ENCODE measurements around the gene IL1RAPL1.

IL1RAPL1 gene

DNA sequence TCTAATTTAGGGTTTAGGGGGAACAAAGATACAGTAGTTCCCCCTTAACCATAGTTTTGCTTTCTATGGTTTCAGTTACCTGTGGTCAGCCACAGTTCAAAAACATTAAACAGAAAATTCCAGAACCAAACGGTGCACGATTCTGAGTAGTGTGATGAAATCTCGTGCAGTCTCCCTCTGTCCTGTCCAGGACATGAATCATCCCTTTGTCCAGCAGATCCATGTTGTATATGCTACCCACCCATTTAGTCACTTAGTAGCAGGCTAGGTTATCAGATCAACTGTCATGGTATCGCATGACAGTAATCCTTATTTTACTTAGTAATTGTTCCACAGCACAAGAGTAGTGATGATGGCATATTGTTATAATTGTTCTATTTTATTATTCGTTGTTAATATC lies 556.1 kb downstream of the IL1RAPL1 start:
- no peak for DNase-seq

DNA sequence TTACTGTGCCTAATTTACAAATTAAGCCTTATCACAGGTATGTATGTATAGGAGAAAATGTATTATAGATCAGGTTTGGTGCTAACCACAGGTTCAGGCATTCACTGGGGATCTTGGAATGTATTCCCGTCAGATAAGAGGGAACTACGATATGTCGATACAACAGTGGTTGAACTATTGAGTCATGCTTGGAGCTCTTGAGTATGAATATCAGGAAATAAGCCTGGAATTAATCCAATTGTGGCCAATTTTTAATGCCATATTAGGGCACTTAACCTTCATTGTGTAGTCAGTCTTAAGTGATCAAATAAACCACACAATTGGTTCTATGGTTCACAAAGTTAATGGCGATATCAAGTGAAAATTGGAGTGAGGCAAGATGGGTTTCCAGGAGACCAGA lies 556.5 kb downstream of the IL1RAPL1 start:
- DNase-seq = no peak

DNA sequence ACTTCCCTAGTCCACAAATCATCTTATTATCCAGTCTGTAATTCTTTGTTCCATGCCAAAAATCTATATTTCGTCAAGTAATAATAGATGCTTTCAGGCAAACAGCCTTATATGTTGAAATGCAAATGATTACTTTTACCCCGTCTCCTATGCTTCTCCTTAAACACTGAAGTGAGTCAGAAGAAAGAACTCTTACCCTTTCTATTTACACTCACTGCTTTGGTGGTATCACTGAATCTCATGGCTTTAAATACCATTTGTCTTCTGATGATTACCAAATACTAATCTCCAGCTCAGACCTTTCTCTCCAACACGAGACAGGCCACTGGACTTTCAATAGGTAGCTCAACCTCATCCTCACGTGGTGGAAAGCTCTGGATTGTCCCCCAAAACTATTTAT lies 558.1 kb downstream of the IL1RAPL1 start:
- DNase-seq = no peak

DNA sequence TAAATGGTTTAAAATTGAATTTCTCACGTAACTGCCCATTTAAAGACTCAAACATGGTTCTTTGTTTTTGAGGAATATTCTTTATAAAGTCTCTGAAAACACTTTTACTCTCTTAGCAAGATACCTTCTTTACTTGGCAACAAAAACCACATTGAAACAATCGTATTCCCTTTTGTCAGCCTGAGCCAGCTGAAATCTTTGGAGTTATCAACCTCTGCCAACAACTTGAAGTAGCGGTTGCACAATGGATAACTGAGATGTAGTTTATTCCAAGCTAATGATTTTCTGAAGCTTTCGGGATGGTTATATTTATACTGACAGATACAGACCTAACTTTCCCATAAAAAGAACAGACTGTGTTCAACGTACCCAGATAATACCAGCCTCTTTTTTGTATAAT lies 561.3 kb downstream of the IL1RAPL1 start:
- DNase-seq = no peak

DNA sequence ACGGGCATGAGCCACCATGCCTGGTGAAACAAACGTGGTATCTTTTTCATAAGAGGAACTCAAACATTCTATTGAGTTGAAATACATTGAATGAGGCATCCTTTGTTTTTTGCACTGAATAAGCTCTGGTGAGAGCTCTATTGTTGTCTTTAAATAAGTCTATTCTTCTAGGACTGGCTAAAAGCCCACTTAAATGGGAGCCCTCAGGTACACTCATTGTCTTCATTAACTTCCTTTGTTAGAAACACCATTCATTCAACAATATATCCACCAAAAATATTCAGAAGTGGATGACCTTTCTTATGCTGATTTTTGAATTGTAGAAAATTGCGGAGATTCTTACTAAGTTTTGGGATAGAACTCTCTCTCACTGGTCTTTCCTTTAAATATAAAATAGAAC lies 568.0 kb downstream of the IL1RAPL1 start:
- no peak for DNase-seq

DNA sequence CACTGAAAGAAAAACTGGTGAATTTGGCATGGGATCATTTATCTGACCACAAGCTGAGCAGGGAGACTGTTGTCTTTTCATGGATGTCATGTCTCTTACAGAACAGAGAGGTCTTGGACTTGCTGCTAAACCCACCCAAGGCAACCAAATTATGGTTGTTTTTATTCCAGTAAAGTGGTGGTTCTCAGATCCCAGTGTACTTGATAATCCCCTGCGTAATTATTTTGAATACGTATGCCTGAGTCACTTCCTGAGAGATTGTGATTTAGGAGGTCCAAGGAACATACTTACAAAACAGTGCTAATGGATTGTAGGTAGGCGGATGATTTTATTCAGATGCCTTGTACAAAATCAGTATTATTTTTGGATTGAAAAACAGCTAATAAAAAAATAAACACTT lies 585.6 kb downstream of the IL1RAPL1 start:
- DNase-seq = no peak

DNA sequence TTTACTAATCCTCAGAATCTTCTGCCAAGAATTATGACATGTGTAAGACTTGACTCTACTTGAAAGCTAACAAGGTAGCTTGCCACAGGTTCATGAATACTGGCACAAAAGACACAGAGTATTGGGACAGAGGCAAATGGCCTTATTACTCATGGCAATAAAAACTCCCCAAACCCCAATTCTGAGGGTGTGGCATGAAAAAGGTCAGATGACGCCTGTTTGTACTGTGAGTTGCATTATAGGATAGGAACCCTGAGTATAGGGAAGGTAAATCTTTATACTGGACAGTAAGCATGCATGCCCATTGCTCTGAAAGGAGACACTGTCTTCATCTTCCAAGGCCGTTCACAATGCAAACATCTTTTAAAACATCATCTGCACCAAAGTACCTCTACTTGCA lies 600.0 kb downstream of the IL1RAPL1 start:
- no peak for DNase-seq

DNA sequence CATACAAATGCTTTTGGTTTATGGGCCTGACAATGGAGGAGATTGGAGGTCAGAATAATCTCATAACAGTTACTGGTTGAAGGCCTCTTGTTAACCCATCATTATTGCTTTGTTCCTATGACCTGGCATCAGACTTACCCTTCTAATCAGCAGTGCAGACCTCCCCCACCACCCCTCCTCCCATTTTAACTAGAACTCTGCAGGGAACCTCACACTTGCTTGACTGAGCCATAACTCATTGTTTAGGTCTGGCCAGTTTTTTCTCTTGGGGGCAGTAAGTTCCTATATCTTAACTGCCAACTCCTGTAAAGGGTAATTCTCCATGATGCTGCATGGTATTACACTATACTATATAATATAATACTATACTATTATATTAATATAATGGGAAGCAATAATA lies 609.3 kb downstream of the IL1RAPL1 start:
- DNase-seq = no peak

DNA sequence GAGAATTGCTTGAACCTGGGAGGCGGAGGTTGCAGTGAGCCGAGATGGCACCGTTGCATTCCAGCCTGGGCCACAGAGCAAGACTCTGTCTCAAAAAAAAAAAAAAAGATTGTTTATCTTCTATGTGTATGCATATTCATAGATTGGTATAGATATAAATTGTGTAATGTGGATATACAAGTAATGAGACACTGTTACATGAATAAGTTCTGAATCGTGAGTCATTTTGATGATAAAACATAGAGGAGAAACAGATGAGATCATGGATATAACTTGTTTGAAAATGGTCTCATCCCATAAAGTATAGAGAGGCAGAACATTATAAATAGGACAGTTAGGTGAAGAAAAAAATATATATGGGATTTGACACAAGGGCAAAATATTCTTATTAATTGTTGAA lies 628.0 kb downstream of the IL1RAPL1 start:
- no peak for DNase-seq

DNA sequence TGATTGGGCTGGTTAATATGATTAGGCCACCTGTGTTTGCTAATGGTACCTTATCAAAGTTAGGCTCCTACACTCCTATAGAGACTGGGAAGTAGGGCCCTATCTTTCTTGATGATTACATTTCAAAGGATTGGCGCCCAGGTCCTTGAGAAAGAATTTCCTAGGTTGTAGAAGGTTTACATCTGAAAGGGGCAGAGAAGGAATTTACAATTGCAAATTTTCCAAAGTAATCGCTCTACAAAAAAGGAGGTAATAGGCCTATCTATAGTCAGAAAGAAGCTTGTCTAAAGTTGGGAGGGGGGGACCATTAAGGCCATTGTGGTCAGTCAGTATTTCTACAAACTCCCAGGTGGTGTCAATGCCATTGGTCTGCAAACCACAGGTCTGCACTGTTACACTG lies 638.4 kb downstream of the IL1RAPL1 start:
- no peak for DNase-seq

DNA sequence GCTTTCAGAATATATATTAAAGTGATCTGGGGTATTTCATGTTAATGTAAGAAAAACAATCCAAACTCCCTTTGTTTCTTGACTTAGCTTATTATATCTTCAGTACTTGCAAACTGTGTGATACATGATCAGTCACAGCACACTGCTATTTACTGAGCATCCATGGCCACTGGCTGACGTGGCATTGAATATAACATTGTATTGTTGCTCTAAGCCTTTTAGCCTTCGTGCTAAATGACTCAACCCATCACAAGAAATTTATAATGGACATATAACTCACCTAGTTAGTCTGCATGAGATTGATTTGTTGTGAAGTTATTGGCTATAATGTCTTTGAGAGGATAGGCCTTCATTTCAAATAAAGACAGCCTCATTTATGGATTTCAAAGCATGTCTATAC lies 642.6 kb downstream of the IL1RAPL1 start:
- no peak for DNase-seq

DNA sequence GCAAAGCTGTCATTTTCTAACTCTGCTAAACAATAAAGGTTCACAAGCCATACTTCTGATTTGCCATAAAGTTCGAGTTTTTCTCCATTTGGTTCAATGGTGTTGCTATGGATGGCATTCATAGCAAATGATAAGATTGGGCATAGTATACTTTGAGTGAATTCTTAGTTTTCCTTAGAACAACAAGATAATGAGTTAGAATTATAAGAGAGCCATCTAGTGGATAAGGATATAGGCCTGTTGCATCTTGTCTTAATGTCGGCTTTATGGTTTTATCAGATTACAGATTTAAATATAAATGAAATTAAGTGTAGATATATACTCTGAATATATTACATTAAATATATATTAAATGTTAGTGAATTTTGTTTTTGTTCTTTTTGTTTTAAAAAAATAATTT lies 644.6 kb downstream of the IL1RAPL1 start:
- DNase-seq = no peak

DNA sequence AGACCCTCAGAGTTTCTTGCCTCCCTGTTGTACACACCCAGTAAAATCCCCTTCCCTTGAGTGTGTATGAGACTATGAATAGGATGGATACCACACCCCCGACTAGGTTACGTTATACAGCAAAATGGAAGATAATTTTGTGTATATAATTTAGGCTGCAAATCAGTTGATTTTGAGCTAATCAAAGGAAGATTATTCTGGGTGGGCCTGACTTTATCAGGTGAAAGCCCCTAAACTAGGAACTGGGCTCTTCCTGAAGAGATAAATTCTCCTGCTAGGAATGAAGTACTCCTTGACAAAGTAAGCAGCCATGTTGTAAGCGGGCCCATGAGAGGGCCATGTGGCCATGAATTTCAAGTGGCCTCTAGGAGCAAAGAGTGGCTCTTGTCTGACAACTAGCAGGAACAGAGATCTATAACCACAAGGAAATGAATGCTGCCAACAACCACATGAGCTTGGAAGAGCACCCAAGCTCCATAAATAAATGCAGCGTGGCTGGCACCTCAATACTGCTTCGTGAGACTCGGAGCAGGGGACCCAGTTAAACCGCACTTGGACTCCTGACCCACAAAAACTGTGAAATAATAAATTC lies 646.4 kb downstream of the IL1RAPL1 start:
- DNase-seq = peak; percentile 66

DNA sequence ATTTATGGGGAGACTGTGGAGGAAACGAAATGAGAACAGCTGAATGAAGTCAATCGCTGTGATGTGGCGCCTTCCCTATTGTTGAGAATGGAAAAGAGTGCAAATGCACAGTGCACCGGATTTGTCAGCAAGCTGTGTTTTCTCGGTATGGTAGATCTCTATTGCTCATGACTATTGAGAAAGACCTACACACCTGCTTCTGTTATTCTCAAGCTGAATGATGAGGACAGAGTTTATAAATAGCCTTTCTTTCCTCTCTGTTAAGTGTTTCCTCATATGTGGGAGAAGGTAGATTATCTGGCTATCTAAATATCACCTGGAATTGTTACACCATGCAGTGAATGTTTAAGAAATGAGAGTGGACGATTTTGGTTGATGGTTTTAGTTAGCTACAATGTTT lies 650.7 kb downstream of the IL1RAPL1 start:
- peak; percentile 63 for DNase-seq

DNA sequence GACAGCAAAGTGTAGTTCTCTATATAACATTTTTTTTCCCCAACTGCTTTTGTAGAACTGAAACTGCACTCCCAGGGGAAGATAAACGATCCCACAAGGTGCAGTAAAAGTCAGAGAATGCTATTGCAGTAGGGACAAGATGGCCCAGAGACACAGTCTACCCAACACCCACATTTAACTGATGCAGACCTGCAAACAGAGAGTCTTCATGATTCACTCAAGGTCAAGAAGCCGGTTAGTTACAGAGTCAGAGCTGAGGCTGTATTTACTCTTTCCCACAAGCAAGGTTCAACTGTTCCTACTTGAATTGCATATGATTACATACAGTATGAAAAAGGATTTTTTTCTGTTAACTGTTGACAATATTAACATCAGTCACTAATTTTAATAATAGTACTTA lies 654.6 kb downstream of the IL1RAPL1 start:
- DNase-seq = no peak

DNA sequence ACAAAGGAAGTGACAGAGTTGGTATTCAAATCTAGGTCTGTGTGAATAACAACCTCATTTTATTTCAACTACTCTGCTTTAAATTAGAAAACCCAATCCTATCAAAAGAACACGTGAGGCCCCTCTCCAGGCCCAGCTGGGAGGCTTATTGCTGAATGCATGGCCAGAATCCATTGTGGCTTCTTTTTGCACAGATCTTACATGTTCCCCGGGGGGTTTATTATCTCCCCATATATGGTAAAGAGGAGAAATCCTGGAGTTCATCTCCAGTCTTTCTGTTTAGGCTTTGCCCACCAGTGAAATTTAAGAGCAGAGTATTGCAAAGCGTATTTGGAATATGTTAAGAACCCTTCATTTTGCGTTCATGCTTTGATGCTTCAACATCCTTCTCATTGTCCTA lies 655.6 kb downstream of the IL1RAPL1 start:
- DNase-seq = no peak

DNA sequence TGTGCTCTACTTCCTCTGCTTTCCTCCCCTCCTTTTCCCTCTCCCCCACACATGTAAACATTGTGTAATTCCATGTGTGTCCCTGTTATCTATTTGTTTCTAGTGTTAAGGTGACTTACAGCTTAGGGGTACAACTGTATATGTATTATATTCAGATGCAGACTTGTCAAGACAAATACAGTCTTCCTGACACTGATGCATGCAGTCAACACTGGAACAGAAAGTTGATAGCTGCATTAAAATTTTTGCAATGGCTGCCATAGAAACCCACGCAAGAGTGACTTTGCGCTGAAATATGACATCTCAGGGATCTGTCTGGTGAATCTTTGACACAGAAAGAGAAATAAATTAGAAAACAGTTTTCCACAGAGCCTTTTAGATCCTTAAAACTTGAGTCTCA lies 656.7 kb downstream of the IL1RAPL1 start:
- no peak for DNase-seq

DNA sequence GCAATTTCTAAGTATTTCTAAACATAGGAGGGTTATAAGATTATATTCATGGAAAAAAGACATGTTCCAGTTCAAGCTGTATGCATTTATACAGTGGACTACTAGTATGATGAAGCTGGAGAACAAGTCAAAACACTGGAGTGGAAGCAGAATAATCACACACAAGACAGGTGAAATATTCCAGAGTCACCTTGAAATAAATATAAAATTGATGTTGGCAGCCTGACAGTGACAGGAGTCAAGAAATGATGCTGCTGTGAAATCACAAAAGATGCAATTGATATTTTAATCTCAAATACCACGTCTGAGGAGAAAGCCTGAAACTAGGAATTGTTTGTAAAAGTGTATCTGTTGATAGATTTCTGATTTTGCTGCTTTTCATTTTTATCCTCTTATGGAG lies 667.3 kb downstream of the IL1RAPL1 start:
- DNase-seq = no peak

DNA sequence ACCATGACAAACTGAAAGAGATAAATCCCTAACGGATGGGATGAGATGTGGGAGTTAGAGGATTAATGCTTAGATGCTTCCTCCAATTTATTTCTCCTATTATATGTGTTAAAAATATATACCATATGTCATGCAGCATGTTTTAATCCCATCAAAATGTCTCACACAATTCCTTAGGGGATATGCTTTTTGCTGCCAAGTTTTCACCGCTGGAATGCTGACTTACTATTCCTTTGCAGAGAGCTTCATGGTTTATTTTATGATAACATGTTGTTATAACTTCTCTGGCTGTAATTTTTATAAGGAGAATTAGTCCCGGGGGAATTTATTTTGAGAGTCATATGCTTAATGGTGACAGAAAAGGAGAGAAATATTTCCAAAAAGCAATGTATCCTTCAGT lies 670.3 kb downstream of the IL1RAPL1 start:
- no peak for DNase-seq

DNA sequence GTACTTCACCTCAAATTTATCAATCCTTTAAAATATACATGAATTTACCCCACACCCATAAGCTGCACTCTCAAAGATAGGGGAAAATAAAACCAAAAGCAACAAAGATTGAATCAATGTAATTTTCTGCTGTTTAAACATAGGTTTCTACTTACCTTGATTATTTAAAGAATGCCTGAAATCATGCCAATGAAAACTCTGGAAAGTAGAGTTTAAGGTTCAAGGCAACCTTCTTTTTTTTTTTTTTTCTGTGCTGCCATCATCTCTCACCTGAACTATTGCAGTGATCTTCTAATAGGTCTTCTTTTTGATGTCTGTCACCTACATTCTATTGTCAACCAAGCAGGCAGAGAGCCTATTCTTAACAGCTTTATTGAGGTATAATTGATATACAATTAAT lies 682.1 kb downstream of the IL1RAPL1 start:
- DNase-seq = no peak

DNA sequence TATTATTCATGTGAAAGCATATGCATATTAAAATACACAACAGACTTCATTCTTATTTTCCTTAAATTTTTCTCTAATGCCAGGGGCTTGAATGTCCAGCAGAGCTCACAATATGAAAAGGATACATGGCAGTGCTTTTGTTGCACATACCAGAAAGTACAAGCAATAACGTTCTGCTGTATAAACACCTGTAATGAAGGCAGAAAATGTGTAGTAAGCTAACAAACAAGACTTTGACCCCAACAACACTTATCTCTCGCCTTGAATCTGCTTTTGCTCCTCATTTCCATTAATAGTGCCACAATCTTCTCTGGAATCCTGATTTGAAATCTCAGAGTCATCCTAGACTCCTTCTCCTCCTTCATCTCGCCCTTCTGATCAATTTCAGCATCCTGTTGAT lies 687.3 kb downstream of the IL1RAPL1 start:
- DNase-seq = no peak

DNA sequence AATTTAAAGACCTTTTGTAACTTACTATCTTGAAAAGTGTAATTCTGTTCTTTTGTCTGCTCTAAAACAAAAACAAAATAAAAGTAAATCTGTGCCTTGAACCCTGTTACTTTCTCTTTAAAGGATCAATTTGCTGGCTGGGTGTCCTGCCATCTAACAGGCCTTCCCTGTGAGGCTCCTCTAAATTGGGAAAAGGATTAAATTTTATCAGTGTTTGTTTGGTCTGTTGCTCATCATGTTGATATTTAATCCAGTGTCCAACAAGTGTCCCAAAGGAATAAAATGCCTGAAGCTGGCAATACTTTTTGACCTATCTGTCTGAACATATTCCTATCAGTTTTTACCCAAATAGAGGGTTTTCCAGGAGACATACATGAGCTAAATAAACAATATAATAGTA lies 688.7 kb downstream of the IL1RAPL1 start:
- DNase-seq = no peak

DNA sequence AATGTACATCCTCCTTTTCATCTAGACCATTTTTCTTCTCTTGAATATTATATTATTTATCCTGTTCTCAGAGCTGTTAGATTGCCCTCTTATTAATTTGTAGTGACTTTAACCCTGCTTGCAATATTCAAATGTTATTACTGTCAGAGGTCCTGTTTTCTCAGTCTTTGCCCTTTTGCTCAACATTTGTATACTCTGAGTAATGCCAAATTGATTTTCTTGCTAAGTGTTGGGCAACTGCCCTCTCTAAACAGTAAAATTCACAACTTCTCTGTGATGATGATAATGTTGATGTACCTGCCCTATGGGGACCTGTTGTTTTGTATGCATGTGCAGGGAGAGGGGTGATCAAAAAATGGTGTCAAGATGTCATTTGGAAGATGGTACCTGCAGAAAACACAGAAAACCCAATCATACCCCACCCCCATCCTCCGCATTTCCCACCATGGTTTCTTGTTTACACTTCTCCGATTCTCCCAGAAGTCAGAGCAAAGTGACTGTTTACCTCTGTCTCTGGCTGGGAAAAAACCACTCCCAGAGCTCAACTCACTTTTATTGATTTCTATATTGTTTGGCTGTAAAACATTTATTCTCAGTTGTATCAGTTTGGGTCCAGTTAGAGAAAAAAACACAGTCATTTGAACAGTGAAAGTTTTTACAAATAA lies 694.0 kb downstream of the IL1RAPL1 start:
- no peak for DNase-seq

DNA sequence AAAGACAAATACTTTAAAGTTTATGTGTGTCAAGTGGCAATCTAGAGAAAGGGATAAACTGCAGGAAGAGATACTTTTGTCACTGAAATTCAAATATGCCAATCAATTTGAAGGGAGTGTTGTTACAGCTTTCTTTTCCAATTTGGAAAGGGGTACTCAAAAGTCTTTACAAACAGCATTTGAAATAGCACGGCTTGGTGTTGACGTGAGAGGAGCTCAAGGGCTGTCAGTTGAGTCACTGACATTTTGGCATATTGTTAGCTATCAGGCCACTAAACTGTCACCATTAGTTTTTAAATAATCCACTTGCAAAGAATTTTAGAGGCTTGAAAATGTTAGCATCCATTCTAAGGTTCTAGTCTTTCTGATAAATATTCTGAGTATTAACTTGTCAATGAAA lies 698.4 kb downstream of the IL1RAPL1 start:
- no peak for DNase-seq

DNA sequence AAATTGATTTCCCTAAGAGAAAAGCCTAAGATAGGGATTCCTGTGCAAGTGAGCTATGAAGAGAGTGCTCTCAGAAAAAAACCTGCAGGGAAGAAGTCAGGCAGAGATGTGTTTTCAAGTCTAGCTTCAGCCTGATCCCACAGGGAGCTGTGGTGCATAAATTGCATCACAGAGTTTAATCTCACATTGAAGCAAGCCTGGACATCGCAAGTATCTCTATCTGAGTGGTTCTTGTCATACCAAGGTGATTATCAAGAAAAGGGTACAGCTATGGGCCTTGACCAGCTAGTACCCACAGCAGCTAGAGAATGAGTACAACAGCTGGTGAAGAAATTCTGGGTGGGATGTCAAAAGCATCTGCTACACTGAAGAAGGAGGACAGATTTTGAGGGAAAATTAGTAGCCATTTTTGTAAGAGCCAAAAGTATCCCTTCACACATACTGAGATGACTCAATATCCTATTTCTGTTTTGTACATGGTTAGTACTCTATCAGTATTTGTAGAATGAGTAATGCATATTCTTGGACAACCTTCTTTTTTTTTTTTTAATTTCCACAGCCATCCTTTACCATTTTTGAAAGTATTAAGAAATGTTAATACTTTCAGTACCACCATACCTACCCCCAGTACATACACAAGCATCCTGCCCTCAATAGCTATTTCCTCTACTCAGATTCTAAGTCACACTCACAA lies 708.9 kb downstream of the IL1RAPL1 start:
- no peak for DNase-seq

All from NCI-H510A treated with DMSO at 0.1 percent for 48 hours (cell line).